K562 treated with DMSO at 1 percent for 12 hours (cell line): Measurements from ENCODE around the gene FUBP1. TPM values are rescaled to one million over a fixed set of nuclear protein-coding genes. Genes with fewer than 3 reads are reported as not detected.

Experiments
- total RNA-seq: library from RNA; unstranded; fragments of 300-600 nt; gene quantifications from 2 replicates; pipeline ENCODE4 v1.2.3, GENCODE V29; 2022; ENCODE audit not compliant: insufficient read depth

Gene FUBP1
- total RNA-seq, result 29.9 and 84.8 TPM in 2 replicates

GRCh38 chr1:77978969-77979876 is at the start of gene FUBP1:
TSS of gene FUBP1 (minus strand) at chr1:77979072. CDS start at chr1:77979004, 68 bp downstream.

GRCh38 chr1:78004719-78005447 is 26.0 kb upstream of the FUBP1 start, which contains the start of gene DNAJB4:
TSS of gene DNAJB4 (plus strand) at chr1:78004939. CDS start at chr1:78005111, 172 bp downstream.

Other genes with a start within 250 kb of the FUBP1 start
- 16.7 and 43.4 TPM in 2 replicates for gene USP33, start 219.2 kb downstream of the FUBP1 start, total RNA-seq
- gene MIGA1, start 199.4 kb downstream of the FUBP1 start, total RNA-seq, result 0.42 and 2.9 TPM in 2 replicates
- gene NEXN, start 90.4 kb downstream of the FUBP1 start, total RNA-seq, result 0.85 and 0.91 TPM in 2 replicates
- gene DNAJB4, start 25.9 kb upstream of the FUBP1 start, total RNA-seq, result 10.4 and 19.5 TPM in 2 replicates
- gene GIPC2, start 66.9 kb upstream of the FUBP1 start, total RNA-seq, result not detected in 2 replicates